Choroid plexus epithelial cell (primary cell): ENCODE measurements around the gene MCC.

Experiments used
- DNase-seq: peaks from one replicate; pipeline ENCODE4 v3.0.0-alpha.2; 2010; ENCODE audit warnings: low read depth
- H3K4me3 ChIP-seq: 2 replicates; pipeline ENCODE4 v1.5.1; 2011; ENCODE audit warnings: low read depth, mild to moderate bottlenecking, control low read depth, low read length, moderate library complexity
- TF ChIP-seq, protein P1 (sequence below): conservative IDR thresholded peaks from 2 replicates; pipeline ENCODE4 v1.5.1; 2011; ENCODE audit warnings: low read depth, mild to moderate bottlenecking, control low read depth, inconsistent platforms, low read length, moderate library complexity

MCC gene

DNA sequence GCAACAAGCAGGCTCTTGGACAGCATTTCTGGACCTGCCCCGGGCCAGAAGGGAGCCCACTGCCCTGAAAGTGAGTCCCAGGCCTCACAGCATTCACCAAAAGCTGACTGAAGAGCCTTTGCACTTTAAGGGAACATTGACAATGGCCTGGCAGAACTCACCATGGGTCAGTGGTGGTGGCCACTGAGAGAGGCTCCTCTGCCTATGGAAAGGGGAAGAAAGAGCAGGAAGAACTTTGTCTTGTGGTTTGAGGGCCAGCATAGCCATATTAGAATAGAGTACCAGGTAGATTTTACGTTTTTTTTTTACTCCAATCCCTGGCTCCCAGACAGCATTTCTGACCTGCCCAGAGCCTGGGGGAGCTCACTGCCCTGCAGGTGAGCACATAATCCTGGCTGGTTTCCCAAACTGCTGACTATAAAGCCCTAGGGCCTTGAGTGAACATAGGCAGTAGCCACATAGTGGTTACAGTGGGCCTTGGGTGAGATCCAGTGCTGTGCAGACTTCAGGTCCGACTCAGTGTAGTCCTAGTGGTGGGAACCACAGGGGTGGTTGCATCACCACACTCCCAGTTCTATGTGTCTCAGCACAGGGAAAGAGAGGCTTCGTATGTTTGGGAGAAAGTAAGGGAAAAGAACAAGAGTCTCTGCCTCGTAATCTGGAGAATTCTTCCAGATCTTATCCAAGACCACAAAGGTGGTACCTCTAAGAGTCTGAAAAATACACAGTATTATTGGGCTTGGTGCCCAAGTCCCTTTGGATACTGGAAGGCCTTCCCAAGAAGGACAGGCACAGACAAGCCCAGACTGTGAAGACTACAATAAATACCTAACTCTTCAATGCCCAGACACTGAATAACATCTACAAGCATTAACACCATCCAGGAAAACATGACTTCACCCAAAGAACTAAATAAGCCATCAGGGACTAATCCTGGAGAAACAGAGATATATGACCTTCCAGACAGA, 143.0 kb downstream of the MCC start:
- DNase-seq = peak; percentile 65
- no peak overlapping the region for H3K4me3 ChIP-seq
- TF ChIP-seq, protein P1, sequence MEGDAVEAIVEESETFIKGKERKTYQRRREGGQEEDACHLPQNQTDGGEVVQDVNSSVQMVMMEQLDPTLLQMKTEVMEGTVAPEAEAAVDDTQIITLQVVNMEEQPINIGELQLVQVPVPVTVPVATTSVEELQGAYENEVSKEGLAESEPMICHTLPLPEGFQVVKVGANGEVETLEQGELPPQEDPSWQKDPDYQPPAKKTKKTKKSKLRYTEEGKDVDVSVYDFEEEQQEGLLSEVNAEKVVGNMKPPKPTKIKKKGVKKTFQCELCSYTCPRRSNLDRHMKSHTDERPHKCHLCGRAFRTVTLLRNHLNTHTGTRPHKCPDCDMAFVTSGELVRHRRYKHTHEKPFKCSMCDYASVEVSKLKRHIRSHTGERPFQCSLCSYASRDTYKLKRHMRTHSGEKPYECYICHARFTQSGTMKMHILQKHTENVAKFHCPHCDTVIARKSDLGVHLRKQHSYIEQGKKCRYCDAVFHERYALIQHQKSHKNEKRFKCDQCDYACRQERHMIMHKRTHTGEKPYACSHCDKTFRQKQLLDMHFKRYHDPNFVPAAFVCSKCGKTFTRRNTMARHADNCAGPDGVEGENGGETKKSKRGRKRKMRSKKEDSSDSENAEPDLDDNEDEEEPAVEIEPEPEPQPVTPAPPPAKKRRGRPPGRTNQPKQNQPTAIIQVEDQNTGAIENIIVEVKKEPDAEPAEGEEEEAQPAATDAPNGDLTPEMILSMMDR = peak; percentile 13

DNA sequence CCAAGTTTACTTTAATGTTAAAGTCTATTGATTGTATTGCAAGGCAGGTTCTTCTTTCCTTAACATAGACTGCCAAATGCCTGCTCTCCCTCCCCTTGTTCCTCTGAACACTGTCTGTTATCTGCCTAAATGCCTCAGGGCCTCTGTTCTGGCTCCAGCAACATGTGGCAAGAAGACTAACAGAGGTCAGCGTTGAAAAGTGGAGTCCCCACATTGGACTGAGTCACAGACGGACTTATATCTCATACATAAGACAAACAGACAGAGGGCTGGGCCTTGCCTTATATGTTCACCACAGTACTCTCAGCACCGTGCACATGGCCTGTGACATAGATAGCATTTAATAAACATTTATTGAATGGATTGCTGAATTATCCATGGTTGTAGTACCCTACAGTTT, 144.9 kb downstream of the MCC start:
- TF ChIP-seq, protein P1 = no peak
- no peak overlapping the region for H3K4me3 ChIP-seq
- DNase-seq = peak; percentile 70

DNA sequence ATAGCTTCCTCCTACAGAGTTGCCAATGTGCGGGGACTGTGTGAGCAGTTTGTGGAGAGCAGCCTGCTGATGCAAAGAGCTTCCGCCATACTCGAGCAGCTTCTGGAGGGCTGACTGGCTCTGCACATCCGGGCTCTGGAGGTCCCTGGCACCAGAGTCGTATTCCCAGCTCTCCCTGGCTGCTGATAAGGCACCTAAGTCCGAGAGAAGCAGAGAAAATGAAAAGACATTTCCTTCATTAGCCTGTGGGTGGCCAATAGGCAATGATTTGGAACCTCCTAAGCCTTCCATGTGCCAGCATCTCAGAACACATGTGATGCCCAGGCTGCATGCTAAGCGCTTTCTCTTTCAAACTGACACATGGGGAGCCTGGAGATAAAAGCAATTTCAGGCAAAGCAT, 147.7 kb downstream of the MCC start:
- DNase-seq = no peak
- TF ChIP-seq, protein P1 = peak; percentile 35
- H3K4me3 ChIP-seq = no peak overlapping the region

DNA sequence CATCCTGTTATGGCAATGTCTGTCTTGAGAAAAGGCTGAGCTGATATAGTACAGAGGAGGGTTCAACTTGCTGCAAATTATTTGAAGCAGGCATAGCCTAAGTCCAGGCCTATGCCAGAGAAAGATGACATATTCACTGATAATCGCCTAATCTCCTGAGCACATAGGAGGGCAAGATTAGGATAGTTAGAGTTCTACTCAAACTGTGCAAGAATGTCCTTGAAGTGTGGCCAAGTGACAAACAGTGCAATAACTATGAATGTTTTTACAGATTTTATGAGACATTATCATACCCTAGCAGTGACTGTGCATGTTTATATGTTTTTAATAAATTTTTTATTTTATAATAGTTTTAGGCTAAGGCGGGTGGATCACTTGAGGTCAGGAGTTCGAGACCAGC, 149.6 kb downstream of the MCC start:
- DNase-seq = peak; percentile 26
- TF ChIP-seq, protein P1 = no peak
- H3K4me3 ChIP-seq = no peak overlapping the region

GRCh38 chr5:113337515-113338415, 150.5 kb downstream of the MCC start:
- H3K4me3 ChIP-seq = no peak overlapping the region
- TF ChIP-seq, protein P1 = no peak
- DNase-seq = no peak

- TF ChIP-seq, protein P1 = peak; percentile 76
- H3K4me3 ChIP-seq = no peak overlapping the region
- DNase-seq = peak; percentile 88
Observed at GRCh38 chr5:113336975-113337374, 151.3 kb downstream of the MCC start.
